Esophagus squamous epithelium (tissue), 5 donors: ENCODE measurements around the gene CACNB4. TPM values are rescaled to one million over a fixed set of nuclear protein-coding genes. Genes with fewer than 3 reads are reported as not detected.

Experiments
- DNase-seq: peaks from one replicate; lab custom pipeline; 2025; lab: John Stamatoyannopoulos, UW
- H3K27ac ChIP-seq, 4 donors: fragments of 200-600 bp; sonication (generic); one replicate each; pipeline ENCODE4 v1.5.1; 2016 to 2019; ENCODE audit warnings: mild to moderate bottlenecking in 1 of 4
- H3K27me3 ChIP-seq, 4 donors: fragments of 200-600 bp; sonication (generic); 1 replicate in 3 of 4; 2 replicates in 1 of 4; pipeline versions ENCODE4 v1.5.1 to v1.6.0; 2017 to 2021; ENCODE audit warnings: antibody characterized with exemption in 1 of 4
- H3K36me3 ChIP-seq, 3 donors: fragments of 200-600 bp; sonication (generic); one replicate each; pipeline ENCODE4 v1.5.1; 2016 to 2019
- H3K4me1 ChIP-seq, 3 donors: fragments of 200-600 bp; sonication (generic); one replicate each; pipeline ENCODE4 v1.5.1; 2017 to 2019
- H3K4me3 ChIP-seq, 4 donors: fragments of 200-600 bp; sonication (generic); 1 replicate in 3 of 4; 2 replicates in 1 of 4; pipeline ENCODE4 v1.5.1; 2016 to 2019; ENCODE audit warnings: mild to moderate bottlenecking in 2 of 4, moderate library complexity in 1 of 4
- H3K9me3 ChIP-seq, 3 donors: fragments of 200-600 bp; sonication (generic); one replicate each; pipeline ENCODE4 v1.5.1; 2016 to 2019
- CTCF ChIP-seq, 6 experiments: fragments of 450-650 bp in 4 of 6; fragments of 200-600 bp in 2 of 6; sonication (generic) in 2 of 6; IDR thresholded peaks; one replicate each; pipeline ENCODE4 v1.5.1; 2016 to 2019; ENCODE audit warnings: antibody characterized with exemption in 6 of 6, mild to moderate bottlenecking in 4 of 6, moderate library complexity in 4 of 6
- POLR2A ChIP-seq, 4 donors: fragments of 450-650 bp; IDR thresholded peaks; one replicate each; pipeline ENCODE4 v1.6.1; 2017; ENCODE audit warnings: antibody characterized with exemption in 4 of 4, mild to moderate bottlenecking in 4 of 4, moderate library complexity in 3 of 4
- WGBS, 2 donors: methylation state at CpG; one replicate each; pipeline ENCODE4 v1.1.5; 2018; 5-methylcytosine and 5-hydroxymethylcytosine counted together
- intact Hi-C: fragments of 100-400 bp; cut with DNase I; formaldehyde crosslinking; loops from one replicate; pipeline ENCODE4 v1.15.0; 2022
- total RNA-seq, 4 donors: library from RNA; depleted of rRNA; stranded (reverse); fragments of >200 nt; gene quantifications; one replicate each; pipeline ENCODE4 v1.1.0, GENCODE V29; 2016
- donor health status: DM: yes; HTN: yes; CAD: no.

The CACNB4 gene
- total RNA-seq, 4 donors from 2014 or later = 6.1 to 11.1 (median 7.2) TPM

DNA sequence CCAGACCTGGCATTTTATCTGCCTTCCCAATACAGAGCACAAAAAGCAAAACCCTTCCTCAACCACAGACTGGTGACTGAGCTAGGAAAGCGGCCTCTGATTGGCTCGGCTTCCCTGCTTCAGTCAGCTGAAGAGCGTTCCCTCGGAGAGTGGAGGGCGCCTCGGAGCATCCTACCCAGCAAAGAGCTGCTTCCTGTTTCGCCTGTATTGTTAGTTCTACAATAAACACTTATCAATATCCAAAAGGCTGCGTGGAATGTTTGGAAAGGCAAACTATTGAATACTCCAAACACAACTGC lies 125.0 kb downstream of the CACNB4 start:
- peaks cover 0 to 17% (median 0%) of the 10 kb centered on the region in 3 donors for H3K4me1 ChIP-seq
- no peak overlapping the region for H3K4me3 ChIP-seq
- H3K9me3 ChIP-seq = no peaks in the 10 kb centered on the region
- no peaks in the 10 kb centered on the region for H3K27me3 ChIP-seq
- no peak overlapping the region for H3K27ac ChIP-seq
- intact Hi-C loops = no loop called here
- TF ChIP-seq POLR2A (IDR thresholded peaks at IDR 0.05) (no peak), CTCF (IDR thresholded peaks at IDR 0.05) (no peak)
- 16 to 20% methylated on average over 7 to 8 of the region's 8 CpGs for WGBS, 2 donors
- no peaks in the 10 kb centered on the region for H3K36me3 ChIP-seq
- no peak for DNase-seq

- intact Hi-C loops = no loop called here
- 77 to 79% methylated on average over 7 to 8 of the region's 8 CpGs for WGBS, 2 donors
Measured at GRCh38 chr2:151973013-151973900, 125.6 kb downstream of the CACNB4 start.

DNA sequence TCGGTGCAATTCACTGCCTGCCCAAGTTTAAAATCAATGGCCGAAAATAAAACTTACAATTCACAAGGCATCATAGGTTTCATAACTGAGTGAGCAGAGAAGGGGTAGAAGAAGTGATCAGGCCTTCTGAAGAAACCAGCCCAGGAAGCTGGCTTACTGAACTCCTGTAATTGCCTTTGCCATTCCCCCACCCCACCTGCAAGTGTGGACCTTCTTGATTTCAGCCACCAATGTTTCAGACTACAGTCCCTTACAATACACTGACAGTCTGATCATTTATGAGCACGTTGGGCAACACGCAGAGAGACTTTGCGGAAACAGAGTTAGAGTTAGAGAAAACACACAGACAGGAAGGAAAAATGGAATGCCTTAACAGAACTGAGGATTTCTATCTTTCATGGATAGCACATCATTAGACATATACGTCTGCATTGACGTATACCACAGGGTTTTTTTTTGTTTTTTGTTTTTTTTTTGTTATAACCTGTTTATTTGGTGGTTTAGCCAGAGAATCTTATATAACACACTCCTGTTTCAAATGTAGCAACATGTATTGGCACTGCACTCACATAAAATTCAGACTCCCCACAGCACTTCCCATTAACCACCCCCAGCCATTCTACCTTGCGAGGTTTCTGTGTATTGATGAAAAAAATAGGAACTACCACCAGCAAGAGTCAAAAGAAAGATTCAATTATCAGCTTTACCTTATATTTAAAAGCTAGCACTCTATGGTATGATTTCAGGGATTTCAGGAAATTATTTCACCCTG lies 126.4 kb downstream of the CACNB4 start:
- DNase-seq = no peak
- intact Hi-C loops = no loop called here
- no peak for TF ChIP-seq POLR2A (IDR thresholded peaks at IDR 0.05)
- no peak for TF ChIP-seq CTCF (IDR thresholded peaks at IDR 0.05)
- Histone ChIP-seq H3K27me3 (no peaks in the 10 kb centered on the region), H3K4me1 (peaks cover 0 to 10% (median 0%) of the 10 kb centered on the region in 3 donors), H3K36me3 (no peaks in the 10 kb centered on the region), H3K4me3 (no peak overlapping the region), H3K9me3 (no peaks in the 10 kb centered on the region), H3K27ac (no peak overlapping the region)
- 83 to 89% methylated on average over 8 of the region's 8 CpGs for WGBS, 2 donors

More at GRCh38 chr2:151973013-151973900, 125.6 kb downstream of the CACNB4 start:
- Histone ChIP-seq H3K4me3 (no peak overlapping the region), H3K36me3 (no peaks in the 10 kb centered on the region), H3K27ac (no peak overlapping the region), H3K4me1 (peaks cover 0 to 11% (median 0%) of the 10 kb centered on the region in 3 donors), H3K9me3 (no peaks in the 10 kb centered on the region), H3K27me3 (no peaks in the 10 kb centered on the region)
- no peak for TF ChIP-seq POLR2A (IDR thresholded peaks at IDR 0.05)
- TF ChIP-seq CTCF (IDR thresholded peaks at IDR 0.05) = no peak
- DNase-seq = no peak

DNA sequence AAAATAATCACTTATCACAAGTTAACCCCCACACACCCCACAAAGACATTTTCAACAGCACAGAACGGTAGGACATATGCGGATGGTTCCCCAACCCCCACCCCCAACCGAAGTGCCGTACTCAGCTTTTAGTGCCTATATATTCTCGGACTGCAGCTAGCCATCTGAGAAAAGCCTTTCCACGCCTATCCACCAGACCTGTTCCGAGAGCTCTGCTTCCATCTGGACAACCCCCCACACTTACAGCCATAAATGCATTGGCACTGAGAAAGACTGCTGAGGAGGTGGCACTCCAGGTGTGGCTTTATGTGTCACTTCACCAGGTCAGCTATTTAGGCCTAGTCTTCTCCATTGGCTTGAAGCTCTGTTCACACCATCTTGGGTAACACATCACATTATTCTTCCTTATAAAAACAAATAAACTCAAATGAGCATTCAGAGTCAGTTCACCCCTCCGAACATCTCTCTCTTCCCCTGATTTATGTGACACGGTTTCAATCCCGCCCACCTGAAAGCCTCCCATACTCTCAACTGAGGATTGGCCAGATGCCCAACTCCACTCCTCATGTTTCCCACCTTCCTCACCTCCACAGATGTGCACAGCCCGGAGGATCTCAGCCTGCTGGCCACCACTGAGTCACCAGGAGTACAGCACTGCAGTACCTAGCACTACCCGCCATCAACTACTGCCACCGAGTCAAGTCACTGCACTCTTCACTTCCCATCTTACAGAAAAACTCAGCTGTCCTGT lies 127.4 kb downstream of the CACNB4 start:
- 91 to 93% methylated on average over 13 of the region's 13 CpGs for WGBS, 2 donors
- peaks cover 0 to 10% (median 0%) of the 10 kb centered on the region in 3 donors for H3K4me1 ChIP-seq
- H3K9me3 ChIP-seq = no peaks in the 10 kb centered on the region
- H3K27me3 ChIP-seq = no peaks in the 10 kb centered on the region
- intact Hi-C loops = no loop called here
- no peak overlapping the region for H3K4me3 ChIP-seq
- no peaks in the 10 kb centered on the region for H3K36me3 ChIP-seq
- TF ChIP-seq CTCF (IDR thresholded peaks at IDR 0.05) (no peak), POLR2A (IDR thresholded peaks at IDR 0.05) (no peak)
- DNase-seq = no peak
- H3K27ac ChIP-seq = no peak overlapping the region
